Left renal cortex interstitium (tissue), 4 donors: ENCODE results near the gene ECHDC3. TPM values are rescaled to one million over a fixed set of nuclear protein-coding genes. Genes with fewer than 3 reads are reported as not detected.

Source experiments
- DNase-seq, 4 donors: peaks; one replicate each; pipeline ENCODE4 v3.0.0-alpha.2; 2013; ENCODE audit warnings: low read depth in 4 of 4, low spot score in 2 of 4, missing footprints in 1 of 4
- polyA plus RNA-seq, 4 donors: library from polyadenylated mRNA; unstranded; fragments of 120-200 nt; gene quantifications; one replicate each; pipeline ENCODE4 v1.2.1, GENCODE V29; 2013; ENCODE audit not compliant: insufficient read length in 4 of 4

ECHDC3 gene
- polyA plus RNA-seq, 4 donors, result 11.3 to 17.7 (median 15.1) TPM

DNA sequence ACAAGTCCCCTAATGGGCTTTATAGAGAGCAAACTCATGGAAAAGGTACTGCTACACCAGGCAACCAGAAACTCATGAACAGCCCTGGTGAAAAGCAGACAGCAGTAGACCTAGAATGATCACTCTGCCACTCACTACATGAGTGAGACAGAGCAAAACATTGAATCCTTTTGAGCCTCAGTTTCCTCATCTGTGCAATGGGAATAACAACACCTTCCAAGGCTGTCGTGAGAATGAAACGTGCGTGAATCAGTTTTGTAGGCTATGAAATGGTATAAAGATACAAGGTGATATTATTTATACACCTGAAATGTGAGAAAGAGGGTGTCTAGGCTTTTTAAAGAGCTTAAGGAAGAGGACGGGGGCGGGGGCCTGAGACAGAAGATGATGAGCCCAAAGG, 66.6 kb downstream of the ECHDC3 start:
- no peak for DNase-seq

DNA sequence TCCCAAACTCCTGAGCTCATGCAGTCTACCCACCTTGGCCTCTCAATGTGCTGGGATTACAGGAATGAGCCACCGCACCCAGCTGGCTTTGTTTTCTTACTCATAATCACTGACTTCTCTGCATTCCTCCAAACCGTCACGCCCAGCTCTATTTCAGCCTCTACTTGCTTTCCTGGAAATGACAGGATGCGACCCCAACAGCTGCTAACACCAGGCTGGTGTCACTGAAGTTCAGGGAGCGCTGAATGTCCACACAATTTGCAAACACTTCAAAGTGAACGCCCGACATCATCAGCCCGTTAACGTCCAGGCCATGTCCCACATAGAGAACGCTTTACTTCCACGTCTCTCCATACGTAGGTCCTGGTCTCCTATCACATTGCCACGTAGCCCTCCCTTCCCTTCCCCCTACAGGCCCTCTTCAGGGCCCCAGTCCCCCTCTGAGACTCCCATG, 68.2 kb downstream of the ECHDC3 start:
- DNase-seq, result no peak

- no peak for DNase-seq
These were observed 68.8 kb downstream of the ECHDC3 start for GRCh38 chr10:11810973-11811372.

DNA sequence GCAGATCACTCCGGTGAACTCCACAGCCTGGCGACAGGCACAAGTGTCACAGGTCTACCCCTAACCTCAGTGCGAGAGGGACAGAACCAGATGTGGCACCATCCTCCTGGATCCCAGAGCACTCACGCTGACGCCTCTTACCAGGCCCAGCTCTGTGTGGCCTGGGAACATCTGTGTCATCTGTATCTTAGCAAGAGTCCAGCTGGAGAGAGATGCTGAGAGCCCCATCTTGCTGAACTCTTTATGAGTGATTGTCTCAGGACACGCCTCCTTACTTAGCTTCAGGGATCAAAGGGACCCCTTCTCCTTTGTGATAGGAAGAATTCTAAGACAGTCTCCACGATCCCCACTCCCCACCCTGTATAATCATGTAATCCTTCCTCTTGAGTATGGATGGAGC, 71.0 kb downstream of the ECHDC3 start:
- no peak for DNase-seq

Other genes with a start within 250 kb of the ECHDC3 start
- gene USP6NL, start 130.7 kb upstream of the ECHDC3 start, polyA plus RNA-seq, result 10 to 100 TPM; 26.1 to 30.3 (median 27.4) TPM
- gene PROSER2, start 81.0 kb downstream of the ECHDC3 start, polyA plus RNA-seq, result 1 to 10 TPM; 4.1 to 7.7 (median 5.1) TPM